Measurements from ENCODE around the gene COPS3. TPM values are rescaled to one million over a fixed set of nuclear protein-coding genes. Genes with fewer than 3 reads are reported as not detected.

The COPS3 gene
- total and polyA plus RNA-seq, 2 experiments from 2014 or later, result 51.1 to 123 TPM

DNA sequence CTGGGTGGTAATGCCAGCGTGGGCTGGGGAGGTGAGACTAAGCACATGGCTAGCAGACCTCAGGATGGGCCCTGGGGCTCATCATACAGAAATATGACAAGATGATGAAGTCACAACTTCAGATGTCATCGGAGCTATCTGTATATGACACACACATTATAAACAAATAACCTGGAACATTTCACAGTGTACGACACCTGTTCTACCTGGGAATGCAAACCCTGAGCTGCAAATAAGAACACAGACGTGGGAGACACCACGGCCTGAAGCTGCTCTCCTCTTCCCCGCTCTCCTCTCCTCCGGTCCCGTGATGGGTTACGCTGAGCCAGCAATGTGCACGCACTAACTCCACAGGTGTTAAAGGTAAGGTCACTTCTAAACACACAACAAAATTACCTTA, 79.8 kb downstream of the COPS3 start:
- Histone ChIP-seq H3K27me3 (no peaks in the 10 kb centered on the region), H3K9me3 (ENCODE audit: low read depth) (no peaks in the 10 kb centered on the region), H3K27ac (no peak overlapping the region), H3K36me3 (no peaks in the 10 kb centered on the region), H3K4me3 (no peak overlapping the region), H3K4me1 (ENCODE audit: low read depth) (no peaks in the 10 kb centered on the region)
- TF ChIP-seq, protein P1, sequence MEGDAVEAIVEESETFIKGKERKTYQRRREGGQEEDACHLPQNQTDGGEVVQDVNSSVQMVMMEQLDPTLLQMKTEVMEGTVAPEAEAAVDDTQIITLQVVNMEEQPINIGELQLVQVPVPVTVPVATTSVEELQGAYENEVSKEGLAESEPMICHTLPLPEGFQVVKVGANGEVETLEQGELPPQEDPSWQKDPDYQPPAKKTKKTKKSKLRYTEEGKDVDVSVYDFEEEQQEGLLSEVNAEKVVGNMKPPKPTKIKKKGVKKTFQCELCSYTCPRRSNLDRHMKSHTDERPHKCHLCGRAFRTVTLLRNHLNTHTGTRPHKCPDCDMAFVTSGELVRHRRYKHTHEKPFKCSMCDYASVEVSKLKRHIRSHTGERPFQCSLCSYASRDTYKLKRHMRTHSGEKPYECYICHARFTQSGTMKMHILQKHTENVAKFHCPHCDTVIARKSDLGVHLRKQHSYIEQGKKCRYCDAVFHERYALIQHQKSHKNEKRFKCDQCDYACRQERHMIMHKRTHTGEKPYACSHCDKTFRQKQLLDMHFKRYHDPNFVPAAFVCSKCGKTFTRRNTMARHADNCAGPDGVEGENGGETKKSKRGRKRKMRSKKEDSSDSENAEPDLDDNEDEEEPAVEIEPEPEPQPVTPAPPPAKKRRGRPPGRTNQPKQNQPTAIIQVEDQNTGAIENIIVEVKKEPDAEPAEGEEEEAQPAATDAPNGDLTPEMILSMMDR (IDR thresholded peaks at IDR 0.05; ENCODE audit: low read depth, low read length), result no peak
- no peak for DNase-seq (ENCODE audit: low read depth in 1 of 2, low spot score in 1 of 2)

DNA sequence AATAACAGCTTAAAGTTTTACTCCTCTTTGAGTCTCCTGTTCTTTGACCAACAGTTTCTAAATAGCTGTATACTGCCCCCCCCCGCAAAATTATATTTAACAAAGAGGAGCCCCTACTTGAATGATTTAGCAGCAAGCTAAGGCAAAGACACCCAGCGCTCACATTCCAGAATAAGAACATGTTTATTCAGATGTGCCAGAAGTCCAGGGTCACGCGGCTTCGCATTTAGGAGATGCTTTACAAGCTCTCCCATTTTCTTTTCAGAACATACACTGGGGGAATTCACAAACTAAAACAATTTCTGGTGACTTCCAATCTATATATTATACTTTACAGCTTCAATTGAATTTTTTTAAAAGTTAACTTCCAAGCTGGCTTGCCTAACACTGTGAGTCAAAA, 80.2 kb downstream of the COPS3 start:
- DNase-seq (ENCODE audit: low read depth in 1 of 2, low spot score in 1 of 2), result no peak
- Histone ChIP-seq H3K4me1 (ENCODE audit: low read depth) (no peaks in the 10 kb centered on the region), H3K36me3 (no peaks in the 10 kb centered on the region), H3K27me3 (no peaks in the 10 kb centered on the region), H3K9me3 (ENCODE audit: low read depth) (no peaks in the 10 kb centered on the region), H3K4me3 (no peak overlapping the region), H3K27ac (no peak overlapping the region)
- TF ChIP-seq, protein P1 (IDR thresholded peaks at IDR 0.05; ENCODE audit: low read depth, low read length), result no peak

DNA sequence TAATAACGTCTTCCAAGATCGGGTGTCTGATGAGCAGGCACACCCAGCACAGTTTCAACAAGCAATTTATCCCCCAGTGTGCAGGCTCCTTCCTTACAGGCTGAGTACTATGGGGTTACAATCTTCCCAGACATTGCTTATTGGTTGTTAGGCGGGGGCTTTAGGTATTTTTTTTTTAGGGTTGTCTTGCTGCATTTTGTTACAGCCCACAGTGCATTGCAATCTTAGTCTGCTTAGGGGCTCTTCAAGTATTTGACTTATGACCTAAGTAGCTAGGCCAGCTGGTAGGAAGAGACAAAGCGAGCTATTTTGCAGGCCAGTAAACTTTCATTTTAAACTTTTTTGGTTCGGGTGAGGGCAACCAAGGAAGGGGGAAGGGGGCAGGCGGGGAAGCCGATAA, 80.7 kb downstream of the COPS3 start:
- TF ChIP-seq, protein P1 (IDR thresholded peaks at IDR 0.05; ENCODE audit: low read depth, low read length), result no peak
- H3K4me3 ChIP-seq, result no peak overlapping the region
- H3K9me3 ChIP-seq (ENCODE audit: low read depth), result no peaks in the 10 kb centered on the region
- DNase-seq (ENCODE audit: low read depth in 1 of 2, low spot score in 1 of 2), result no peak
- no peak overlapping the region for H3K27ac ChIP-seq
- H3K27me3 ChIP-seq, result no peaks in the 10 kb centered on the region
- H3K36me3 ChIP-seq, result no peaks in the 10 kb centered on the region
- H3K4me1 ChIP-seq (ENCODE audit: low read depth), result no peaks in the 10 kb centered on the region

- Histone ChIP-seq H3K4me1 (ENCODE audit: low read depth) (no peaks in the 10 kb centered on the region), H3K36me3 (no peaks in the 10 kb centered on the region), H3K27ac (no peak overlapping the region), H3K27me3 (no peaks in the 10 kb centered on the region), H3K9me3 (ENCODE audit: low read depth) (no peaks in the 10 kb centered on the region), H3K4me3 (no peak overlapping the region)
- DNase-seq (ENCODE audit: low read depth in 1 of 2, low spot score in 1 of 2), result no peak
- TF ChIP-seq, protein P1 (IDR thresholded peaks at IDR 0.05; ENCODE audit: low read depth, low read length), result no peak
Measured at GRCh38 chr17:17198281-17198680, 82.8 kb downstream of the COPS3 start.

- Histone ChIP-seq H3K9me3 (ENCODE audit: low read depth) (no peaks in the 10 kb centered on the region), H3K27me3 (no peaks in the 10 kb centered on the region), H3K4me1 (ENCODE audit: low read depth) (peaks cover 4% of the 10 kb centered on the region), H3K27ac (no peak overlapping the region), H3K4me3 (no peak overlapping the region), H3K36me3 (no peaks in the 10 kb centered on the region)
- DNase-seq (ENCODE audit: low read depth in 1 of 2, low spot score in 1 of 2), result no peak
- TF ChIP-seq, protein P1 (IDR thresholded peaks at IDR 0.05; ENCODE audit: low read depth, low read length), result no peak
Measured at GRCh38 chr17:17196776-17197175, 84.3 kb downstream of the COPS3 start.

Other genes starting within 250 kb of the COPS3 start
- gene MPRIP, start 238.8 kb downstream of the COPS3 start, total RNA-seq, result 90.9 and 172 TPM in 2 replicates
- gene MPRIP, start 238.8 kb downstream of the COPS3 start, polyA plus RNA-seq, result 80.4 and 117 TPM in 2 replicates
- gene PLD6, start 74.9 kb downstream of the COPS3 start, total RNA-seq, result 0.42 and 1.1 TPM in 2 replicates
- 0.47 and 0.51 TPM in 2 replicates for gene PLD6, start 74.9 kb downstream of the COPS3 start, polyA plus RNA-seq
- gene FLCN, start 44.1 kb downstream of the COPS3 start, total RNA-seq, result 26.5 and 34.2 TPM in 2 replicates
- gene FLCN, start 44.1 kb downstream of the COPS3 start, polyA plus RNA-seq, result 12.8 and 14.1 TPM in 2 replicates
- gene NT5M, start 22.1 kb upstream of the COPS3 start, total RNA-seq, result 38.5 and 52.8 TPM in 2 replicates
- gene NT5M, start 22.1 kb upstream of the COPS3 start, polyA plus RNA-seq, result 32.9 and 57.5 TPM in 2 replicates
- gene MED9, start 195.8 kb upstream of the COPS3 start, total RNA-seq, result 34.0 and 38.2 TPM in 2 replicates
- 27.9 and 42.3 TPM in 2 replicates for gene MED9, start 195.8 kb upstream of the COPS3 start, polyA plus RNA-seq
- gene RASD1, start 215.1 kb upstream of the COPS3 start, total RNA-seq, result 17.1 and 28.4 TPM in 2 replicates
- 22.0 and 24.3 TPM in 2 replicates for gene RASD1, start 215.1 kb upstream of the COPS3 start, polyA plus RNA-seq